HL-60 (cell line): ENCODE measurements around the gene LDLR.
"Not testable (repeated sequence)": the region's sequence is repeated elsewhere in the genome, so short reads cannot be mapped to it uniquely, and the experiment has no call there.

Experiments
- DNase-seq, 2 experiments: peaks; one replicate each; pipeline ENCODE4 v3.0.0-alpha.2; 2010 to 2020; ENCODE audit warnings: low read depth in 1 of 2, low spot score in 1 of 2
- H3K27ac ChIP-seq: fragments of 250-450 bp; sonication (Bioruptor Pico); replicated peaks from 2 replicates; pipeline ENCODE4 v1.5.1; 2020; ENCODE audit warnings: mild to moderate bottlenecking, moderate library complexity
- H3K27me3 ChIP-seq: fragments of 250-450 bp; sonication (Bioruptor Pico); 2 replicates; pipeline ENCODE4 v1.5.1; 2021; ENCODE audit warnings: mild to moderate bottlenecking, moderate library complexity; ENCODE audit not compliant: insufficient read depth, poor library complexity, severe bottlenecking
- H3K4me3 ChIP-seq: replicated peaks from 2 replicates; pipeline ENCODE4 v1.5.1; 2011; ENCODE audit warnings: mild to moderate bottlenecking, control low read depth, low read length; ENCODE audit not compliant: insufficient read depth
- GABPA ChIP-seq: IDR thresholded peaks from 2 replicates; pipeline ENCODE4 v1.6.1; 2012; ENCODE audit warnings: low read depth
- POLR2AphosphoS5 ChIP-seq: IDR thresholded peaks from 2 replicates; pipeline ENCODE4 v1.6.1; 2012; ENCODE audit warnings: low read depth
- SPI1 ChIP-seq: IDR thresholded peaks from 2 replicates; pipeline ENCODE4 v1.6.1; 2012; ENCODE audit warnings: low read depth, mild to moderate bottlenecking, borderline replicate concordance
- TF ChIP-seq, protein P1 (sequence below): IDR thresholded peaks from one replicate; pipeline ENCODE4 v1.5.1; 2011; ENCODE audit warnings: low read length, control low read depth, inconsistent platforms; ENCODE audit not compliant: insufficient read depth
- TF ChIP-seq, protein P2 (sequence below): IDR thresholded peaks from 2 replicates; pipeline ENCODE4 v1.6.1; 2012; ENCODE audit warnings: low read depth; ENCODE audit not compliant: insufficient replicate concordance

Gene LDLR

DNA sequence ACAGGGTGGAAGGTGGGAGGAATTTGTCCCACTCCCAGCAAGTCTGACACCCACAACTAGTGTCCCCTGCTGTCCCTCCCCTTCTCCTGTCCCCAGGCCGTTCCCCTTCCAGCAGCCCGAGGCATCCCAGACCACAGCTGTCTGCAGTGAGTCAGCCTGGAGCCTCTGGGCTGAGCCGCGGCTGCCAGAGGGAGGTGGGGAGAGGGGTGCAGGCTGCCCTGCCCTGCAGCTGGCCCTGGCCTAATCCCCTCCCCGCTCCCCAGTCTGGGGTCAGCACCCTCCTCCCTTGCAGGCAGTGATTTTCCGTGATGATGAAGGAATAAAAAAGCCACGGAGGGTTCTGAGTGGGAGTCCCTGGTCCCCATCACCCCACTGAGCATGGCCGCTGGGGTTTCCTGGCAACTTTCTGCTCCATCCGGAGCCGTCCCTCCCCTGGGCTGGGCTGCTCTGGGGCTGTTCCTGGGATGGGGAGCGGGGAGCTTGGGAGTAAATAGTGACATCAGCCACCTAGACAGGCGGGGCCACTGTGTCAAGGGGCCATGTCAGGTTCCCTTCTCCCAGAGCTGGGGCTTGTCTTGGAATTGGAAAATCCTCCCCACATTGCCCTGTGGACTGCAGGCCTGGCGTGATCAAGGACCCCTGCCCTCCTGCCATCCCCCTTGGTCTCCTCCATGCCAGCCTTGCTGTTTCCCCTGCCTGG is 49.5 kb downstream of the LDLR start:
- Histone ChIP-seq H3K4me3 (no peak overlapping the region), H3K27me3 (no peaks in the 10 kb centered on the region), H3K27ac (no peak overlapping the region)
- TF ChIP-seq, protein P1, sequence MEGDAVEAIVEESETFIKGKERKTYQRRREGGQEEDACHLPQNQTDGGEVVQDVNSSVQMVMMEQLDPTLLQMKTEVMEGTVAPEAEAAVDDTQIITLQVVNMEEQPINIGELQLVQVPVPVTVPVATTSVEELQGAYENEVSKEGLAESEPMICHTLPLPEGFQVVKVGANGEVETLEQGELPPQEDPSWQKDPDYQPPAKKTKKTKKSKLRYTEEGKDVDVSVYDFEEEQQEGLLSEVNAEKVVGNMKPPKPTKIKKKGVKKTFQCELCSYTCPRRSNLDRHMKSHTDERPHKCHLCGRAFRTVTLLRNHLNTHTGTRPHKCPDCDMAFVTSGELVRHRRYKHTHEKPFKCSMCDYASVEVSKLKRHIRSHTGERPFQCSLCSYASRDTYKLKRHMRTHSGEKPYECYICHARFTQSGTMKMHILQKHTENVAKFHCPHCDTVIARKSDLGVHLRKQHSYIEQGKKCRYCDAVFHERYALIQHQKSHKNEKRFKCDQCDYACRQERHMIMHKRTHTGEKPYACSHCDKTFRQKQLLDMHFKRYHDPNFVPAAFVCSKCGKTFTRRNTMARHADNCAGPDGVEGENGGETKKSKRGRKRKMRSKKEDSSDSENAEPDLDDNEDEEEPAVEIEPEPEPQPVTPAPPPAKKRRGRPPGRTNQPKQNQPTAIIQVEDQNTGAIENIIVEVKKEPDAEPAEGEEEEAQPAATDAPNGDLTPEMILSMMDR: no peak
- TF ChIP-seq SPI1 (no peak), POLR2AphosphoS5 (no peak), GABPA (no peak)
- TF ChIP-seq, protein P2, sequence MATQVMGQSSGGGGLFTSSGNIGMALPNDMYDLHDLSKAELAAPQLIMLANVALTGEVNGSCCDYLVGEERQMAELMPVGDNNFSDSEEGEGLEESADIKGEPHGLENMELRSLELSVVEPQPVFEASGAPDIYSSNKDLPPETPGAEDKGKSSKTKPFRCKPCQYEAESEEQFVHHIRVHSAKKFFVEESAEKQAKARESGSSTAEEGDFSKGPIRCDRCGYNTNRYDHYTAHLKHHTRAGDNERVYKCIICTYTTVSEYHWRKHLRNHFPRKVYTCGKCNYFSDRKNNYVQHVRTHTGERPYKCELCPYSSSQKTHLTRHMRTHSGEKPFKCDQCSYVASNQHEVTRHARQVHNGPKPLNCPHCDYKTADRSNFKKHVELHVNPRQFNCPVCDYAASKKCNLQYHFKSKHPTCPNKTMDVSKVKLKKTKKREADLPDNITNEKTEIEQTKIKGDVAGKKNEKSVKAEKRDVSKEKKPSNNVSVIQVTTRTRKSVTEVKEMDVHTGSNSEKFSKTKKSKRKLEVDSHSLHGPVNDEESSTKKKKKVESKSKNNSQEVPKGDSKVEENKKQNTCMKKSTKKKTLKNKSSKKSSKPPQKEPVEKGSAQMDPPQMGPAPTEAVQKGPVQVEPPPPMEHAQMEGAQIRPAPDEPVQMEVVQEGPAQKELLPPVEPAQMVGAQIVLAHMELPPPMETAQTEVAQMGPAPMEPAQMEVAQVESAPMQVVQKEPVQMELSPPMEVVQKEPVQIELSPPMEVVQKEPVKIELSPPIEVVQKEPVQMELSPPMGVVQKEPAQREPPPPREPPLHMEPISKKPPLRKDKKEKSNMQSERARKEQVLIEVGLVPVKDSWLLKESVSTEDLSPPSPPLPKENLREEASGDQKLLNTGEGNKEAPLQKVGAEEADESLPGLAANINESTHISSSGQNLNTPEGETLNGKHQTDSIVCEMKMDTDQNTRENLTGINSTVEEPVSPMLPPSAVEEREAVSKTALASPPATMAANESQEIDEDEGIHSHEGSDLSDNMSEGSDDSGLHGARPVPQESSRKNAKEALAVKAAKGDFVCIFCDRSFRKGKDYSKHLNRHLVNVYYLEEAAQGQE: no peak
- DNase-seq: peak in 1 of 2 experiments; percentile 37

- not testable (repeated sequence) for H3K4me3 ChIP-seq, H3K27ac ChIP-seq, DNase-seq, H3K27me3 ChIP-seq
Measured at GRCh38 chr19:11140023-11140538, 50.8 kb downstream of the LDLR start.

DNA sequence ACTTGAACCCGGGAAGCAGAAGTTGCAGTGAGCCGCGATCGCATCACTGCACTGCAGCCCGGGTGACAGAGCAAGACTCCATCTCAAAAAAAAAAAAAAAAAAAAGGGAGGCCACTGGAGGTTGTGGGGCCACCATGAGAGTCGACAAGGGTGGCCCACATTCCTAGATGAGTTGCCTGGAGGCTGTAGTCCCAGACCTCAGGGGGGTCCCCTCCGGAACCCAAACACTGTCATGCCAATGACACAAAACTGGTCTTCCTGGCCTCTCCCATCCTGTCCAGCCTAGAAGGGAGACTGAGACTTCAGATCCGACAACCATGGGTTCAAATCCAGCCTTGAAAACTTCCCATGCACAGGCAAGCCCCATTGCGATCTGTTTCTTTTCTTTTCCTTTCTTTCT is 51.6 kb downstream of the LDLR start:
- no peak for TF ChIP-seq SPI1
- TF ChIP-seq, protein P1: no peak
- no peak for TF ChIP-seq POLR2AphosphoS5
- TF ChIP-seq GABPA: no peak
- TF ChIP-seq, protein P2: no peak
- Histone ChIP-seq H3K27me3 (no peaks in the 10 kb centered on the region), H3K27ac (no peak overlapping the region), H3K4me3 (no peak overlapping the region)
- no peak for DNase-seq

- no peak overlapping the region for H3K4me3 ChIP-seq
- DNase-seq: no peak
- no peaks in the 10 kb centered on the region for H3K27me3 ChIP-seq
- H3K27ac ChIP-seq: no peak overlapping the region
- TF ChIP-seq, protein P2: no peak
- TF ChIP-seq POLR2AphosphoS5 (no peak), SPI1 (no peak), GABPA (no peak)
- TF ChIP-seq, protein P1: no peak
Measured at GRCh38 chr19:11141937-11142527, 52.8 kb downstream of the LDLR start.
